ENCODE data around the gene TULP1. TPM values are rescaled to one million over a fixed set of nuclear protein-coding genes. Genes with fewer than 3 reads are reported as not detected.

Gene TULP1
- total and polyA plus RNA-seq, 2 experiments from 2014 or later = not detected

DNA sequence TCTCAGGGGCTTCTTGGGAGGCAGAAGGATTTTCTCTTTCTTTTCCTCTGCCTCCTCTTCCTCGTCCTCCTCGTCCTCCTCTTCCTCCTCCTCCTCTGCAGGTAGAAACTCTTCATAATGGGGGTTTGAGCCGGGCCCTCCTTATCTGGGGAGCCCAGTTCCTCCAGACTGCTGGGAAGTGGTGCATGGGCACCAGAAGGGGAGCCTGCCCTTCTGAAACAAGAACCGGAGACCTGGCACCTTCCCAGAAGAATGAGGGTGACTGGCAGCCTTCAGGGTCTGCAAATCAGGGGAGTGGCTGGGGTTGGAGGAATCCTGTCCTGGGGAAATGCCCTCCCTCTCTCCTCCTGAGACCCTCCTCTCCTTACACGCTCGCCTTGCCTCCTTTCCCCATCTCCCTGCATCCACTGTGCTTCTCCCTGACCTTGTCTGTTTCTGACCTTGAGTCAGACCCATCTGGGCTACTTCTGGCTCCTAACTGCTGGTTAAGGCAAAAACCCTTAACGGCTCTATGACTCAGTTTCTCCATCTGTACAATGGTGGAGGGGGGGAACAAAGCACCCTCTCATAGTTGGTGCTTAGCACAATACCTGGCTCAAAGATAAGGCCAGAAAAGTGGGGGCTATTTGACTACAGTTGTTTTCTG is 1.7 kb downstream of the TULP1 start:
- no peaks in the 10 kb centered on the region for H3F3A ChIP-seq (ENCODE audit: insufficient read depth)
- no peaks in the 10 kb centered on the region for H3K9me3 ChIP-seq (ENCODE audit: low read depth)
- H3K4me2 ChIP-seq (ENCODE audit: unreplicated experiment) = no peak overlapping the region
- H3K4me1 ChIP-seq (ENCODE audit: insufficient read depth) = no peaks in the 10 kb centered on the region
- no peak overlapping the region for H3K4me3 ChIP-seq
- no peaks in the 10 kb centered on the region for H3K79me2 ChIP-seq (ENCODE audit: insufficient read depth)
- TF ChIP-seq EZH2phosphoT487 (IDR thresholded peaks at IDR 0.05; ENCODE audit: insufficient read depth, low read depth) (no peak), EZH2 (IDR thresholded peaks at IDR 0.05; ENCODE audit: insufficient read depth, poor library complexity, severe bottlenecking) (no peak)
- 62 to 69% methylated on average over 7 of the region's 7 CpGs for WGBS, 2 experiments (ENCODE audit: low coverage in 1 of 2, low lambda C conversion rate in 2 of 2, missing lambda C conversion rate in 2 of 2)
- no peak for DNase-seq
- no peaks in the 10 kb centered on the region for H3K9me2 ChIP-seq (ENCODE audit: insufficient read depth)
- H3K27ac ChIP-seq = no peak overlapping the region
- no peak overlapping the region for H3K9ac ChIP-seq
- H2AFZ ChIP-seq = no peak overlapping the region
- no peaks in the 10 kb centered on the region for H3K36me3 ChIP-seq (ENCODE audit: low read depth)
- H4K20me1 ChIP-seq (ENCODE audit: insufficient read depth) = no peaks in the 10 kb centered on the region
- H3K27me3 ChIP-seq (replicated peaks; ENCODE audit: insufficient read depth) = peaks cover 23% of the 10 kb centered on the region
- in situ Hi-C loops (cut with MboI) = no loop called here

DNA sequence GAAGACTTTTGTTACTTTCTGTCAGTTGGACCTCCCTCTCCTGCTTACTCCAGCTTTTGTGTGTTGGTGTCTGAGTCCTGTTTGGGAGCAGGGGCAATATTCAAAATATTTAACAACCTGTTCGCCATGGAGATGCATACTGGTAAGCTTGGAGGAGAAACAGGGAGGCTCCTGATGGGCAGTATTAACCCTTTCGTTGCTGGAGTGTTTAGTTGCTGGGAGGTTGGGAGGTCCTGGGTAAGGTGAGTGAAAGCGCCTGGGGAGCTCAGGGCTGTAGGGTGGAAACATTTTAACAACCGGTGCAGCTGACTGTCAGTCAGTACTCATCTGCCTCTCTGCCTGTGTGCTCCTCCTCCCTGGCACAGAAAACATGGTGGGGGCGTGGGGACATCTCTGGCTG is 4.2 kb downstream of the TULP1 start:
- no peak overlapping the region for H3K27ac ChIP-seq
- no peaks in the 10 kb centered on the region for H3F3A ChIP-seq (ENCODE audit: insufficient read depth)
- in situ Hi-C loops (cut with MboI) = no loop called here
- H3K79me2 ChIP-seq (ENCODE audit: insufficient read depth) = no peaks in the 10 kb centered on the region
- no peak for DNase-seq
- H3K4me3 ChIP-seq = no peak overlapping the region
- whole genome bisulfite sequencing, 2 experiments (ENCODE audit: low coverage in 1 of 2, low lambda C conversion rate in 2 of 2, missing lambda C conversion rate in 2 of 2) = 32 to 44% methylated on average over 4 to 5 of the region's 5 CpGs
- no peaks in the 10 kb centered on the region for H3K4me1 ChIP-seq (ENCODE audit: insufficient read depth)
- no peaks in the 10 kb centered on the region for H4K20me1 ChIP-seq (ENCODE audit: insufficient read depth)
- no peak overlapping the region for H3K4me2 ChIP-seq (ENCODE audit: unreplicated experiment)
- H3K9ac ChIP-seq = no peak overlapping the region
- H2AFZ ChIP-seq = no peak overlapping the region
- H3K36me3 ChIP-seq (ENCODE audit: low read depth) = no peaks in the 10 kb centered on the region
- no peak for TF ChIP-seq EZH2 (IDR thresholded peaks at IDR 0.05; ENCODE audit: insufficient read depth, poor library complexity, severe bottlenecking)
- H3K9me2 ChIP-seq (ENCODE audit: insufficient read depth) = no peaks in the 10 kb centered on the region
- peaks cover 28% of the 10 kb centered on the region for H3K27me3 ChIP-seq (replicated peaks; ENCODE audit: insufficient read depth)
- H3K9me3 ChIP-seq (ENCODE audit: low read depth) = no peaks in the 10 kb centered on the region

GRCh38 chr6:35508027-35508426 is 4.7 kb downstream of the TULP1 start:
- no peak overlapping the region for H2AFZ ChIP-seq
- in situ Hi-C loops (cut with MboI) = no loop called here
- H3K79me2 ChIP-seq (ENCODE audit: insufficient read depth) = no peaks in the 10 kb centered on the region
- H3K4me1 ChIP-seq (ENCODE audit: insufficient read depth) = no peaks in the 10 kb centered on the region
- TF ChIP-seq EZH2 (IDR thresholded peaks at IDR 0.05; ENCODE audit: insufficient read depth, poor library complexity, severe bottlenecking) (no peak), EZH2phosphoT487 (IDR thresholded peaks at IDR 0.05; ENCODE audit: insufficient read depth, low read depth) (no peak)
- H3K9me2 ChIP-seq (ENCODE audit: insufficient read depth) = no peaks in the 10 kb centered on the region
- no peak overlapping the region for H3K4me3 ChIP-seq
- no peak overlapping the region for H3K9ac ChIP-seq
- no peaks in the 10 kb centered on the region for H3F3A ChIP-seq (ENCODE audit: insufficient read depth)
- H3K9me3 ChIP-seq (ENCODE audit: low read depth) = no peaks in the 10 kb centered on the region
- H3K27ac ChIP-seq = no peak overlapping the region
- no peak for DNase-seq
- H3K4me2 ChIP-seq (ENCODE audit: unreplicated experiment) = no peak overlapping the region
- H4K20me1 ChIP-seq (ENCODE audit: insufficient read depth) = no peaks in the 10 kb centered on the region
- H3K36me3 ChIP-seq (ENCODE audit: low read depth) = no peaks in the 10 kb centered on the region
- H3K27me3 ChIP-seq (replicated peaks; ENCODE audit: insufficient read depth) = peaks cover 28% of the 10 kb centered on the region
- WGBS, 2 experiments (ENCODE audit: low coverage in 1 of 2, low lambda C conversion rate in 2 of 2, missing lambda C conversion rate in 2 of 2) = 38 to 53% methylated on average over 2 of the region's 2 CpGs

DNA sequence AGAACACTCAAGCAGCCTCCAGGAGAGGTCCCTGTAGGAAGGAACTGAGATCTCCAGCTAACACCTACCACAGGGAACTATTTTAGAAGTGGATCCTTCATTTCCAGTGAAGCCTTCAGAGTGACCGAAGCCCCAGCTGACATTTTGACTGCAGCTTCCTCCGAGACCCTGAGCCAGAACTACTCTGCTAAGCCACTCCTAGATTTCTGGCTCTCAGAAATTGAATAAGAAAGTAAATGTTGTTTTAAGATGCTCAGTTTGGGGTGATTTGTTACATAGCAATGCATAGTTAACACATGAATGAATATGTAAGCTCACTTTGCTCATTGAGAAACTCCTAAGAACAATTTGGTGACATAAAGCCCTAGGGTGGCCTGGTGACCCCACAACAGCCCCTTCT is 5.5 kb downstream of the TULP1 start:
- no peak for DNase-seq
- 98 to 100% methylated on average over 2 of the region's 2 CpGs for WGBS, 2 experiments (ENCODE audit: low coverage in 1 of 2, low lambda C conversion rate in 2 of 2, missing lambda C conversion rate in 2 of 2)
- Histone ChIP-seq H3F3A (ENCODE audit: insufficient read depth) (no peaks in the 10 kb centered on the region), H3K9me2 (ENCODE audit: insufficient read depth) (no peaks in the 10 kb centered on the region), H3K27ac (no peak overlapping the region), H4K20me1 (ENCODE audit: insufficient read depth) (no peaks in the 10 kb centered on the region), H3K79me2 (ENCODE audit: insufficient read depth) (no peaks in the 10 kb centered on the region), H3K9ac (no peak overlapping the region), H3K27me3 (replicated peaks; ENCODE audit: insufficient read depth) (peaks cover 28% of the 10 kb centered on the region), H3K9me3 (ENCODE audit: low read depth) (no peaks in the 10 kb centered on the region), H3K4me3 (no peak overlapping the region), H3K36me3 (ENCODE audit: low read depth) (no peaks in the 10 kb centered on the region), H2AFZ (no peak overlapping the region), H3K4me1 (ENCODE audit: insufficient read depth) (no peaks in the 10 kb centered on the region), H3K4me2 (ENCODE audit: unreplicated experiment) (no peak overlapping the region)
- TF ChIP-seq EZH2 (IDR thresholded peaks at IDR 0.05; ENCODE audit: insufficient read depth, poor library complexity, severe bottlenecking) (no peak), EZH2phosphoT487 (IDR thresholded peaks at IDR 0.05; ENCODE audit: insufficient read depth, low read depth) (no peak)
- in situ Hi-C loops (cut with MboI) = no loop called here

DNA sequence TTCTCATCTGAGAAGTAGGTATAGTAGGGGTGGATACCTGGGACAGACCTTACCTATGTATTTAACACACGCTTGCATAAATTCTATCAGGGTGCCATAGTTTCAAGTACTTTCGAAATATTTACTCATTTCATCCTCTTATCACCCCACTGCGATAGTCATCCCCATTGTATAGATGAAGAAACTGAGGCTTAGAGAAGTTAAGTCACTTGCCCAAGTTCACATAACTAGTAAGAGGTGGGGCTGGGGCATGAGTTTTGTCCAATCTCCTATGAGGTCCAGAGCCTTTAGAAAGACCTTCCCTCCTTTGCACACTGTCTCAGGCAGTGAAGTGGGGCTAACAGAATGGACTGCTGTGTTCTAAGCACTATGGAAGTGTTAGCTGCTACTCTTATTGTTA is 6.2 kb downstream of the TULP1 start:
- no peak overlapping the region for H2AFZ ChIP-seq
- H3K9me3 ChIP-seq (ENCODE audit: low read depth) = no peaks in the 10 kb centered on the region
- WGBS, 2 experiments (ENCODE audit: low coverage in 1 of 2, low lambda C conversion rate in 2 of 2, missing lambda C conversion rate in 2 of 2) = 77 to 84% methylated on average over 3 of the region's 3 CpGs
- no peaks in the 10 kb centered on the region for H3K4me1 ChIP-seq (ENCODE audit: insufficient read depth)
- no peak overlapping the region for H3K4me3 ChIP-seq
- in situ Hi-C loops (cut with MboI) = no loop called here
- DNase-seq = no peak
- no peak overlapping the region for H3K27ac ChIP-seq
- TF ChIP-seq EZH2 (IDR thresholded peaks at IDR 0.05; ENCODE audit: insufficient read depth, poor library complexity, severe bottlenecking) (no peak), EZH2phosphoT487 (IDR thresholded peaks at IDR 0.05; ENCODE audit: insufficient read depth, low read depth) (no peak)
- no peaks in the 10 kb centered on the region for H4K20me1 ChIP-seq (ENCODE audit: insufficient read depth)
- H3K9ac ChIP-seq = no peak overlapping the region
- H3K27me3 ChIP-seq (replicated peaks; ENCODE audit: insufficient read depth) = peaks cover 27% of the 10 kb centered on the region
- no peaks in the 10 kb centered on the region for H3K79me2 ChIP-seq (ENCODE audit: insufficient read depth)
- no peak overlapping the region for H3K4me2 ChIP-seq (ENCODE audit: unreplicated experiment)
- no peaks in the 10 kb centered on the region for H3F3A ChIP-seq (ENCODE audit: insufficient read depth)
- no peaks in the 10 kb centered on the region for H3K36me3 ChIP-seq (ENCODE audit: low read depth)
- no peaks in the 10 kb centered on the region for H3K9me2 ChIP-seq (ENCODE audit: insufficient read depth)
